Karpas-422 (cell line): ENCODE results near the gene LRRC38. TPM values are rescaled to one million over a fixed set of nuclear protein-coding genes. Genes with fewer than 3 reads are reported as not detected.

Experiments used
- DNase-seq: peaks from one replicate; pipeline ENCODE4 v3.0.0-alpha.2; 2015
- H2AFZ ChIP-seq: fragments of 200-600 bp; sonication (generic); 2 replicates; pipeline ENCODE4 v1.6.1; 2014; ENCODE audit warnings: antibody characterized with exemption, low read length, mixed read lengths
- H3K27ac ChIP-seq: fragments of 200-600 bp; sonication (generic); 2 replicates; pipeline ENCODE4 v1.5.1; 2014; ENCODE audit warnings: mild to moderate bottlenecking, low read length, moderate library complexity
- H3K27me3 ChIP-seq: fragments of 200-600 bp; sonication (generic); 2 replicates; pipeline ENCODE4 v1.6.1; 2014; ENCODE audit warnings: low read length, mixed read lengths
- H3K36me3 ChIP-seq: fragments of 200-600 bp; sonication (generic); 2 replicates; pipeline ENCODE4 v1.6.1; 2014; ENCODE audit warnings: low read length, mixed read lengths; ENCODE audit not compliant: insufficient read depth
- H3K4me1 ChIP-seq: fragments of 200-600 bp; sonication (generic); 2 replicates; pipeline ENCODE4 v1.6.1; 2014; ENCODE audit warnings: mild to moderate bottlenecking, low read length, mixed read lengths
- H3K4me2 ChIP-seq: fragments of 200-600 bp; sonication (generic); 2 replicates; pipeline ENCODE4 v1.6.1; 2014; ENCODE audit warnings: low read length, low read depth, mild to moderate bottlenecking; ENCODE audit not compliant: poor library complexity, severe bottlenecking
- H3K4me3 ChIP-seq: fragments of 200-600 bp; sonication (generic); 2 replicates; pipeline ENCODE4 v1.5.1; 2014; ENCODE audit warnings: mild to moderate bottlenecking, antibody characterized with exemption, low read length, mixed read lengths
- H3K79me2 ChIP-seq: fragments of 200-600 bp; sonication (generic); 2 replicates; pipeline ENCODE4 v1.6.1; 2014; ENCODE audit warnings: mild to moderate bottlenecking, low read length, mixed read lengths
- H3K9ac ChIP-seq: fragments of 200-600 bp; sonication (generic); 2 replicates; pipeline ENCODE4 v1.6.0; 2014; ENCODE audit warnings: low read length
- H3K9me2 ChIP-seq: fragments of 200-600 bp; sonication (generic), shearing (Covaris generic); replicated peaks from 2 replicates; pipeline ENCODE4 v1.6.0; 2014; ENCODE audit warnings: mild to moderate bottlenecking, low read length, moderate library complexity; ENCODE audit not compliant: insufficient read depth
- H3K9me3 ChIP-seq: fragments of 300-700, 200-600 bp; sonication (generic); 2 replicates; pipeline ENCODE4 v1.6.1; 2014; ENCODE audit warnings: low read length, mixed read lengths
- H4K20me1 ChIP-seq: fragments of 200-600 bp; sonication (generic); 2 replicates; pipeline ENCODE4 v1.6.1; 2014; ENCODE audit warnings: mild to moderate bottlenecking, antibody characterized with exemption, low read length, low read depth; ENCODE audit not compliant: insufficient read depth
- total RNA-seq: library from RNA; depleted of rRNA; stranded (reverse); fragments of >200 nt; shearing (Covaris generic); gene quantifications from 2 replicates; pipeline ENCODE4 v1.2.3, GENCODE V29; 2014; ENCODE audit warnings: low replicate concordance

The LRRC38 gene
- total RNA-seq, 1 experiment from 2014 or later: not detected

- Histone ChIP-seq H3K4me1 (no peaks in the 10 kb centered on the region), H2AFZ (no peak overlapping the region), H3K4me3 (no peak overlapping the region), H3K79me2 (no peaks in the 10 kb centered on the region), H3K27ac (no peak overlapping the region), H3K9ac (no peak overlapping the region), H3K36me3 (no peaks in the 10 kb centered on the region), H3K4me2 (no peak overlapping the region), H4K20me1 (no peaks in the 10 kb centered on the region), H3K27me3 (no peaks in the 10 kb centered on the region), H3K9me3 (no peaks in the 10 kb centered on the region), H3K9me2 (no peaks in the 10 kb centered on the region)
- no peak for DNase-seq
These were observed 34.5 kb downstream of the LRRC38 start for GRCh38 chr1:13479171-13479856.

DNA sequence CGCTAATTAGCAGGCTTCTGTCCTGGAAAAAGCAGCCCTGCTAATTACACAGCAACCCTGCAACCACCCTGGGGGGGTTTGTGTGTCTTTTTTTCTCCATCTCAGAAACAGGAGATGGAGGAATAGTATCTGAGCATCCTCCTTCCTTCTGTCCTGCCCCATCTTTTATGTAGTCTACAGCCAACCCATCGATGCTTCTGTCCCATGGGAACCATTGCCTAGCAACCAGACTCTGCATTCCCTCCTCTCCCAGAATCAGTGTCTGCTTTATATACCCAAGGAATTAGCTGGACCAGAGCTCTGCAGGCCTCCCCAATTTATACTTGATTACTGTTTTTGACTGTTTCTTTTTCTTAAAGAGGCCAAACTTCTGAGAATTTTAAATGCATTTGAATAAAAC lies 35.1 kb downstream of the LRRC38 start:
- DNase-seq: no peak
- no peaks in the 10 kb centered on the region for H3K79me2 ChIP-seq
- H3K4me2 ChIP-seq: no peak overlapping the region
- H3K27ac ChIP-seq: no peak overlapping the region
- H3K9me2 ChIP-seq: no peaks in the 10 kb centered on the region
- H2AFZ ChIP-seq: no peak overlapping the region
- H3K9ac ChIP-seq: no peak overlapping the region
- no peaks in the 10 kb centered on the region for H3K4me1 ChIP-seq
- H4K20me1 ChIP-seq: no peaks in the 10 kb centered on the region
- no peak overlapping the region for H3K4me3 ChIP-seq
- H3K27me3 ChIP-seq: no peaks in the 10 kb centered on the region
- no peaks in the 10 kb centered on the region for H3K36me3 ChIP-seq
- no peaks in the 10 kb centered on the region for H3K9me3 ChIP-seq

- Histone ChIP-seq H3K27ac (no peak overlapping the region), H4K20me1 (no peaks in the 10 kb centered on the region), H3K27me3 (no peaks in the 10 kb centered on the region), H3K4me3 (no peak overlapping the region), H3K9me2 (no peaks in the 10 kb centered on the region), H3K4me2 (no peak overlapping the region), H3K4me1 (no peaks in the 10 kb centered on the region), H3K9ac (no peak overlapping the region), H3K36me3 (no peaks in the 10 kb centered on the region), H3K79me2 (no peaks in the 10 kb centered on the region), H3K9me3 (no peaks in the 10 kb centered on the region), H2AFZ (no peak overlapping the region)
- peak; percentile 71 for DNase-seq
These were observed 44.5 kb downstream of the LRRC38 start for GRCh38 chr1:13469343-13469742.

GRCh38 chr1:13465515-13465914 lies 48.3 kb downstream of the LRRC38 start:
- no peaks in the 10 kb centered on the region for H3K36me3 ChIP-seq
- no peaks in the 10 kb centered on the region for H3K9me3 ChIP-seq
- no peak overlapping the region for H2AFZ ChIP-seq
- no peaks in the 10 kb centered on the region for H3K27me3 ChIP-seq
- no peak overlapping the region for H3K4me3 ChIP-seq
- H3K79me2 ChIP-seq: no peaks in the 10 kb centered on the region
- H3K27ac ChIP-seq: no peak overlapping the region
- no peaks in the 10 kb centered on the region for H3K4me1 ChIP-seq
- no peaks in the 10 kb centered on the region for H4K20me1 ChIP-seq
- no peaks in the 10 kb centered on the region for H3K9me2 ChIP-seq
- H3K4me2 ChIP-seq: no peak overlapping the region
- no peak overlapping the region for H3K9ac ChIP-seq
- DNase-seq: no peak

DNA sequence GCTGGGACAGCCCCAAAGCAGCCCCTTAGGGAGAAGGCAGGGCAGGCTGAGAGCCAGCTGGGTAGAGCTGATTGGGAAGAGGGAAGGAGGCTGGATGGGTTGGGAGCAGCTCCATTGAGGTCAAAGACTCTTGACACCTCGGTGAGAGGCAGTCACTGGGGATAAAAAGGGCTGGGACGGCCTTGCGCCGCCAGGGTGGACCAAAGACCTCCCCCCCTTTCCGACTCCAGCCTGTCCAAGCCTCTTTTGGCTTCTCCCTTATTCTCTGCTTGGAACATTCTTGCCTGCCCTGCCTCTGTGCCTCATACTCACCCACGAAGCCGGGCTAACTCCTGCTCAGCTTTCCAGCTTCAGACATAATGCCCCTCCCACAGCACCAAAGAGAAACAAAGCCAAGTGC lies 51.1 kb downstream of the LRRC38 start:
- no peaks in the 10 kb centered on the region for H3K36me3 ChIP-seq
- H2AFZ ChIP-seq: no peak overlapping the region
- H3K4me2 ChIP-seq: no peak overlapping the region
- H3K4me1 ChIP-seq: no peaks in the 10 kb centered on the region
- no peaks in the 10 kb centered on the region for H3K27me3 ChIP-seq
- H3K9me2 ChIP-seq: no peaks in the 10 kb centered on the region
- H3K27ac ChIP-seq: no peak overlapping the region
- no peak overlapping the region for H3K9ac ChIP-seq
- no peak overlapping the region for H3K4me3 ChIP-seq
- no peak for DNase-seq
- H4K20me1 ChIP-seq: no peaks in the 10 kb centered on the region
- H3K79me2 ChIP-seq: no peaks in the 10 kb centered on the region
- H3K9me3 ChIP-seq: no peaks in the 10 kb centered on the region

GRCh38 chr1:13461977-13462376 lies 51.8 kb downstream of the LRRC38 start:
- H3K4me3 ChIP-seq: no peak overlapping the region
- no peaks in the 10 kb centered on the region for H3K27me3 ChIP-seq
- H2AFZ ChIP-seq: no peak overlapping the region
- H4K20me1 ChIP-seq: no peaks in the 10 kb centered on the region
- no peak overlapping the region for H3K27ac ChIP-seq
- H3K9ac ChIP-seq: no peak overlapping the region
- no peaks in the 10 kb centered on the region for H3K79me2 ChIP-seq
- H3K9me2 ChIP-seq: no peaks in the 10 kb centered on the region
- no peaks in the 10 kb centered on the region for H3K4me1 ChIP-seq
- no peak for DNase-seq
- no peaks in the 10 kb centered on the region for H3K9me3 ChIP-seq
- no peak overlapping the region for H3K4me2 ChIP-seq
- H3K36me3 ChIP-seq: no peaks in the 10 kb centered on the region

- no peak overlapping the region for H3K9ac ChIP-seq
- no peaks in the 10 kb centered on the region for H4K20me1 ChIP-seq
- no peaks in the 10 kb centered on the region for H3K79me2 ChIP-seq
- H3K4me3 ChIP-seq: no peak overlapping the region
- no peaks in the 10 kb centered on the region for H3K9me2 ChIP-seq
- no peak overlapping the region for H2AFZ ChIP-seq
- H3K27ac ChIP-seq: no peak overlapping the region
- H3K4me1 ChIP-seq: no peaks in the 10 kb centered on the region
- no peaks in the 10 kb centered on the region for H3K36me3 ChIP-seq
- H3K27me3 ChIP-seq: no peaks in the 10 kb centered on the region
- no peaks in the 10 kb centered on the region for H3K9me3 ChIP-seq
- DNase-seq: no peak
- no peak overlapping the region for H3K4me2 ChIP-seq
These were observed 56.8 kb downstream of the LRRC38 start for GRCh38 chr1:13456904-13457532.

DNA sequence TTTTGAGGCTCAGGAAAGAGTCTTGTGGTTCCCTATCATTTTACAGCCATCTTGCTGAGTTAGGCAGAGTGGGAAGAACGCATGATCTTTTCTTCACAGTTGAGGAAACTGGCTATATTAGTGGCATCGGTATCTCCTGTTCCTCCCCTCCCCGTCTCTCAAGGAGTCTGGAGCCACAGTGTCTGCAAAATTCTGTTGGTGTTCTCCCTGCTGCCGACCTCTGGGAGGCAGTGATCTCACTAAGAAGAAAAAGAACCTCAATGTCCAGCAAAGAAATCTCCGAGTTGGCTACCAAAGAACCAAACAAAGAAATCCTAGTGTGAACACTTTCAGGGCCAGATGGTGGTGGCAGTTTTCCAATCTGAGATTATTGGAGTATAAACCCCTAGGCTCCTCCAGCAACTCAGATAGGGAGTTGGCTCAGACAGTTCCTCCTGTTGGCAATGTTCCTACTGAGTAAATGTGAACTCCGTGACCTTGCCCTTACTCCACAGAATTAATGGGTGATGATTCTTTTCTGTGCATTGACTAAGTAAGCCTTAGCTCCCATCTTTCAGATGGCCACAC lies 62.3 kb downstream of the LRRC38 start:
- Histone ChIP-seq H3K9ac (no peak overlapping the region), H3K4me3 (no peak overlapping the region), H3K27me3 (no peaks in the 10 kb centered on the region), H3K9me2 (no peaks in the 10 kb centered on the region), H3K36me3 (no peaks in the 10 kb centered on the region), H4K20me1 (no peaks in the 10 kb centered on the region), H3K9me3 (no peaks in the 10 kb centered on the region), H3K79me2 (no peaks in the 10 kb centered on the region), H2AFZ (no peak overlapping the region), H3K4me1 (no peaks in the 10 kb centered on the region), H3K27ac (no peak overlapping the region), H3K4me2 (no peak overlapping the region)
- no peak for DNase-seq
